GM13976 (cell line): ENCODE measurements around the gene ATP6AP1.

Experiments
- DNase-seq: peaks from one replicate; pipeline ENCODE4 v3.0.0; 2012; ENCODE audit warnings: low spot score
- in situ Hi-C: fragments of 300-500 bp; cut with MboI; formaldehyde crosslinking; loops from one replicate; pipeline ENCODE4 v1.12.0; 2022; ENCODE audit warnings: low sequenced_read_pairs, mixed read lengths, inconsistent platforms; ENCODE audit not compliant: unreplicated experiment
- TF ChIP-seq, protein P1 (sequence below): IDR thresholded peaks from 2 replicates; pipeline ENCODE4 v1.5.1; 2012; ENCODE audit warnings: borderline replicate concordance, mild to moderate bottlenecking; ENCODE audit not compliant: insufficient read depth; ENCODE audit errors: extremely low read depth, missing control alignments, control extremely low read depth

The ATP6AP1 gene

GRCh38 chrX:154478728-154479622 lies 50.5 kb downstream of the ATP6AP1 start, which contains the start of gene LAGE3:
TSS of gene LAGE3 (minus strand) at chrX:154479281. CDS start at chrX:154478915, 366 bp downstream.
- TF ChIP-seq, protein P1, sequence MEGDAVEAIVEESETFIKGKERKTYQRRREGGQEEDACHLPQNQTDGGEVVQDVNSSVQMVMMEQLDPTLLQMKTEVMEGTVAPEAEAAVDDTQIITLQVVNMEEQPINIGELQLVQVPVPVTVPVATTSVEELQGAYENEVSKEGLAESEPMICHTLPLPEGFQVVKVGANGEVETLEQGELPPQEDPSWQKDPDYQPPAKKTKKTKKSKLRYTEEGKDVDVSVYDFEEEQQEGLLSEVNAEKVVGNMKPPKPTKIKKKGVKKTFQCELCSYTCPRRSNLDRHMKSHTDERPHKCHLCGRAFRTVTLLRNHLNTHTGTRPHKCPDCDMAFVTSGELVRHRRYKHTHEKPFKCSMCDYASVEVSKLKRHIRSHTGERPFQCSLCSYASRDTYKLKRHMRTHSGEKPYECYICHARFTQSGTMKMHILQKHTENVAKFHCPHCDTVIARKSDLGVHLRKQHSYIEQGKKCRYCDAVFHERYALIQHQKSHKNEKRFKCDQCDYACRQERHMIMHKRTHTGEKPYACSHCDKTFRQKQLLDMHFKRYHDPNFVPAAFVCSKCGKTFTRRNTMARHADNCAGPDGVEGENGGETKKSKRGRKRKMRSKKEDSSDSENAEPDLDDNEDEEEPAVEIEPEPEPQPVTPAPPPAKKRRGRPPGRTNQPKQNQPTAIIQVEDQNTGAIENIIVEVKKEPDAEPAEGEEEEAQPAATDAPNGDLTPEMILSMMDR: no peak
- in situ Hi-C loops: no loop called here
- DNase-seq: peak; percentile 92

DNA sequence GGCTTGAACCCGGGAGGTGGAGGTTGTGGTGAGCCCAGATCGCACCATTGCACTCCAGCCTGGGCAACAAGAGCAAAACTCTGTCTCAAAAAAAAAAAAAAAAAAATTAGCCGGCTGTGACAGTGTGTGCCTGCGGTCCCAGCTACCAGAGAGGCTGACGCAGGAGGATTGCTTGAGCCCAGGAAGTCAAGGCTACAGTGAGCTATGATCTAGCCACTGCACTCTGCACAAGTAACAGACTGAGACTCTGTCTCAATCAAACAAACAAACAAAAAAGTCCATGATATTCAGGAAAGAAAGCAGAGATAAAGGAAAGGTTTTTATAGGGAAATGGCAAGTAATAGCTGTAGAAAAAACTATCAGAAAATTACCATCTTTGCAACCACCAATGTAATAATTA lies 52.7 kb downstream of the ATP6AP1 start:
- no peak for DNase-seq
- TF ChIP-seq, protein P1: no peak
- in situ Hi-C loops: no loop called here

DNA sequence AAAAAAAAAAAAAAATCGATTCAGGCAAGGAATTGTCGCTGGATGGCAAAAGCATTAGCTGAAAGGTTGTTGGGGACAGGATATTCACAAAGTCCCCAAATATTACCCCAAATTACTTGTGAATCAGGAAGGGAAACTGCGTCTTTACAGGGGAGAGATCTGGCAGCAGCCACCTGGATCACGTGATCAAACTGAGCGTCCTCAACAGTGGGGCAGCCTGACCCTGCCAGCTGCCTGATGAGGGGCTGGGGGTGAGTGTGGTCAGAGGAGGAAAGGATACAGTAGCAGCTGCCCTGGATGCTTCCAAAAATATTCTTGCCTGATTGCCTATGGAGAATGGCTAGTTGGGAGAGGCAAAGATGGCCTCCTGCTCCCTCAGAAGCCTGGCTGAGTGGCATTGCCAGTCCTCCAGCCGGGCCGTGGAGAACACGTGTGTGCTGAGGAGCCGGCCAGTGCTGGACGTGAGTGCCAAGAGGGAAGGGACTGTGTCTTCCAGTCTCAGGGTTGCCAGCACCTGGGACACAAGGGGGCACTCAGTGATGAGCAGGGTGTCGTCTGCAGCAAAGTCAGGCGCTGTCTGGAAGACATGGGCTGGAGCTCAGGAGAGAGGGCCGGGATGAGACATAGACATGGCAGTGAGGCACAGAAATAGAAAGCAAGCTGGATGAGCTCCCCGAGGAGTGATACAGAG lies 53.6 kb downstream of the ATP6AP1 start:
- DNase-seq: no peak

DNA sequence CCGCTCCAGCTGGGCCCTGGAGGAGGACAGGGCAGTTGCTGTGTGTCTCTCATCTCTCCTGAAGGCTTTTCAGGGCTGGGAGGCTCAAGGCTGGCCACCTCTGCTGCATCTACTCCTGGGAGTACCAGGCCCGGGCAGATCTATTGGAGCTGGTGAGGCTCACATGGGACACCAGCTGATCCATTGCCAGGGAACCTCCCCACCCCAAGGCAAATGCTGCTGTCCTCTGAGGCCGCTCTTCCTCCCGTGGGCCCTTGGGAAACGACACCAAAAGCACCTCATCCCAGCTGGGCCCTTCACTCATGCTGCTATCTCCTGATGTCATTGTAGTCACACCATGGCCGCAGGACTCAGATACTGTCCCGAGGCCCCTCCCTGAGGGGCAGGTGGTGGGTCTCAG lies 54.3 kb downstream of the ATP6AP1 start:
- TF ChIP-seq, protein P1: no peak
- no peak for DNase-seq
- in situ Hi-C loops: no loop called here

More for the DNA sequence above, 53.6 kb downstream of the ATP6AP1 start:
- in situ Hi-C loops: no loop called here
- TF ChIP-seq, protein P1: no peak

GRCh38 chrX:154483325-154483724 lies 54.8 kb downstream of the ATP6AP1 start:
- no peak for DNase-seq
- TF ChIP-seq, protein P1: no peak
- in situ Hi-C loops: no loop called here

DNA sequence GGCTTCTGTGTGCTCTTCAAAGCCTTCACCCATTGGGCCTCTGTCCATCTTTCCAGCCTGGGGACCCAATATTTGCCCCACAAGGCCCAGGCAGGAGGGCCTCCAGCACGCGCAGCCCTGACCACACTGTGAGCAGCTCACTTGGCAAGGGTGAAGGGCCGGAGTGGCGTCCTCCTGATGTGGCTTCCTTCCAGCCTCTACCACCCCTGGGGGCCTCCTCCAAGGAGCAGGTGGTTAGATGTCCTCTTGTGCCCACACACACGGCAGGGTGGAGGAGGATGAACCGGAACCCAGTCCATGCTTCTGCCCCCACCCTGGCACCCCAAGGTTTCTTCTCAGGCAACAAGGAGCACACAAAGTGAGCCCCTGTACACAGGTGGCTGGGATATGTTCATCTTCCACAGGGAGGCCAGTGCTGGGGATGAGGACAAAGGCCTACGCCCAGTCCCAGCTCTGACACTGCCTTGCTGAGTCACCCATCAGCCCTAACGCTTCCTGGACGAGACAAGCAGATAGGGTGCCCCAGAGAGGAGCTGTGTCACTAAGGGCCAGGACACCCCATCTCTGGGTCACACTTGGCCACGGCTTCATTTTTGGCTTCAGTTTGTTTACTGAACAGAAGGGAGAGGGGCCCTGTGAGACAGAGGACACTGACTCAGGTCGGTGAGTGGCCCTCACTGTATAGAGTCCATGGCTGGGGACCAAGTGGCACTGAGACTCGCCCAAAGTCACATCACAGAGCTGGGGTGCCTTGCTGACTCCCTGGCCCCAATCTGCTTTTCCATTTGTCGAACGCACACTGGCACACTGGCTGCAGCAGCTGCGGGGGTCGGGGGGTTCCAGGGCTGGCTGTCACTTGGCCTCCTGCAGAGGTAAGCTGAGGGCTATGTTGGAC lies 56.0 kb downstream of the ATP6AP1 start:
- in situ Hi-C loops: no loop called here
- no peak for DNase-seq
- TF ChIP-seq, protein P1: no peak
